HepG2 (cell line): Measurements from ENCODE around the gene ABO. TPM values are rescaled to one million over a fixed set of nuclear protein-coding genes. Genes with fewer than 3 reads are reported as not detected.

ENCODE experiments used
- TRIM24 ChIP-seq: sonication (generic); formaldehyde crosslinking; IDR thresholded peaks from 2 replicates; pipeline ENCODE4 v1.8.0; 2022; ENCODE audit warnings: mild to moderate bottlenecking, missing genetic modification reagents
- ZBTB40 ChIP-seq, 2 experiments: fragments of 450-650 bp in 1 of 2; sonication (generic) in 1 of 2; formaldehyde crosslinking in 1 of 2; IDR thresholded peaks; 2 replicates each; pipeline versions ENCODE4 v1.6.1 to v1.8.0; 2016 to 2022; ENCODE audit warnings: antibody characterized with exemption in 1 of 2, mild to moderate bottlenecking in 1 of 2, missing genetic modification reagents in 1 of 2
- polyA plus RNA-seq, 8 experiments: library from polyadenylated mRNA; depleted of rRNA in 3 of 8; stranded (reverse) in 7 of 8; unstranded in 1 of 8; fragments of >200 nt; fragmentation: Illumina TruSeq in 4 of 8; extraction: Trizol in 4 of 8; gene quantifications; 2 replicates each; pipeline versions ENCODE4 v1.2.1 to v1.2.3, GENCODE V29; 2011 to 2016; ENCODE audit warnings: low read depth in 4 of 8, missing spikeins in 1 of 8, mixed read lengths in 1 of 8; ENCODE audit not compliant: insufficient read depth in 1 of 8
- total RNA-seq, 5 experiments: library from RNA; depleted of rRNA; stranded (reverse); fragments of >200 nt; fragmentation: Illumina TruSeq; extraction: Trizol; gene quantifications; 2 replicates each; pipeline ENCODE4 v1.2.3, GENCODE V29; 2016; ENCODE audit warnings: low read depth in 1 of 5

ABO gene
- total and polyA plus RNA-seq, 2 of the 13 experiments (the other 11 are each of a cell fraction or from before 2014, with no cell fraction given) = not detected

- TF ChIP-seq ZBTB40 (IDR thresholded peaks at IDR 0.05) (no peak), ZBTB40 (CRISPR knock-in tag; IDR thresholded peaks at IDR 0.05) (no peak), TRIM24 (CRISPR knock-in tag) (no peak)
Observed at GRCh38 chr9:133255371-133256135, 19.4 kb downstream of the ABO start (continued).
